C4-2B (cell line): Measurements from ENCODE around the gene TVP23C.

Experiments
- H3K27ac ChIP-seq: fragments of 450-650 bp; 2 replicates; pipeline ENCODE4 v1.5.1; 2017
- ZFX ChIP-seq: fragments of 450-650 bp; IDR thresholded peaks from 2 replicates; pipeline ENCODE4 v1.6.1; 2017
- TF ChIP-seq, protein P1 (sequence below): fragments of 450-650 bp; conservative IDR thresholded peaks from 2 replicates; pipeline ENCODE4 v1.5.1; 2017; ENCODE audit warnings: mild to moderate bottlenecking

TVP23C gene

DNA sequence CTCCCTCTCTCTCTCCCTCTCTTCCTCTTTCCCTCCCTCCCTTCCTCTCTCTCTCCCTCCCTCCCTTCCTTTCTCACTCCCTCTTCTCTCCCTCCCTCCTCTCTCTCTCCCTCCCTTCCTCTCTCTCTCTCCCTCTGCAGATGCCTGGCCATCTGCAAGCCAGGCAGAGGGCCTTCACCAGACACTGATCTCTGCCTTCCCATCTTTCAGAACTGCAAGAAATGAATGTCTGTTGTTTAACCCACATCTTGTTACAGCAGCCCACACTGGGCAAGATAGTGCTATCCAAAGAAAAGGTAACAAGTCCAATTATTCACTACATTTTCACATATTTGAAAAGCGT lies 69.6 kb downstream of the TVP23C start:
- TF ChIP-seq, protein P1, sequence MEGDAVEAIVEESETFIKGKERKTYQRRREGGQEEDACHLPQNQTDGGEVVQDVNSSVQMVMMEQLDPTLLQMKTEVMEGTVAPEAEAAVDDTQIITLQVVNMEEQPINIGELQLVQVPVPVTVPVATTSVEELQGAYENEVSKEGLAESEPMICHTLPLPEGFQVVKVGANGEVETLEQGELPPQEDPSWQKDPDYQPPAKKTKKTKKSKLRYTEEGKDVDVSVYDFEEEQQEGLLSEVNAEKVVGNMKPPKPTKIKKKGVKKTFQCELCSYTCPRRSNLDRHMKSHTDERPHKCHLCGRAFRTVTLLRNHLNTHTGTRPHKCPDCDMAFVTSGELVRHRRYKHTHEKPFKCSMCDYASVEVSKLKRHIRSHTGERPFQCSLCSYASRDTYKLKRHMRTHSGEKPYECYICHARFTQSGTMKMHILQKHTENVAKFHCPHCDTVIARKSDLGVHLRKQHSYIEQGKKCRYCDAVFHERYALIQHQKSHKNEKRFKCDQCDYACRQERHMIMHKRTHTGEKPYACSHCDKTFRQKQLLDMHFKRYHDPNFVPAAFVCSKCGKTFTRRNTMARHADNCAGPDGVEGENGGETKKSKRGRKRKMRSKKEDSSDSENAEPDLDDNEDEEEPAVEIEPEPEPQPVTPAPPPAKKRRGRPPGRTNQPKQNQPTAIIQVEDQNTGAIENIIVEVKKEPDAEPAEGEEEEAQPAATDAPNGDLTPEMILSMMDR: no peak
- TF ChIP-seq ZFX: no peak
- no peak overlapping the region for H3K27ac ChIP-seq

DNA sequence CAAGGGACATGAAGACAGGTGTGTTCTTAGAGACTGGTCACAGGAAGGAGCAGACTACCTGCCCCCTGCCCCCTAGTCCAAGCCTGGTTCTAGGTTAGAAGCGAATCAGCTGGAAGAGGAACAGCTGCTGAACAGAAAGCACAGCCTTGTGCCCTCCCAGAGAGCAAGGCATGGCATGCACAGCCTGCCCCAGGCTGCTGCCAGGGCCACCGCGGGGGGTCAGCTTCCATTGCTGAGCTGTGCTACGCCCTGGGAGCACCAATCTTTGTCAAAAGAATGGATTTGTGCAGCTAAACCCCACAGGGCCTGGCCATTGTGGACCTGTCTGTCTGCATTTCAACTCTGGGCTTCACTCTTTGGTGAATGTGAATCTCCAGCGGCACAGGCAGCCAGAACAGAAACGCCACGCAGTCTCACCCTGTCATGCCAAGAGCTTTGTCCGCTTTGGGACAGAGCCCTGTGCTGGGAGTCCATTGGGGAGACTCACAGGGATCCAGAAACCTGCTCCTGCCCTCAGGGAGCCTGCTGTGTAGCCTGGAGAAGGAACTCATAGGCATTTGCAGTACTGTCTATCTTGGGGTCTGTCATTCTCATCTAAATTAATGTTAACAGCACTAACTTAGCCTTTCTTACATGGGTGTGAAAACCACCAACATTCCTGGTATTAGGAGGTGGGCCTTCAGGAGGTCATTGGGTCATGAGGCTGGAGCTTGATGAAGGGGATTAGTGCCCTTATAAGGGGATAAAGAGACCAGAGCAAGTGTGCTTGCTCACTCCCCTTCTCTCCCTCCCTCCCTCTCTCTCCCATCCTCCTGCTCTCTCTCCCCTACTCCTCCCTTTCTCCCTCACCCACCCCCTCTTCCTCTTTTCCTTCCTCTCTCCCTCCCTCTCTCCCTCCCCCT lies 70.2 kb downstream of the TVP23C start:
- H3K27ac ChIP-seq: no peak overlapping the region
- TF ChIP-seq, protein P1: no peak
- no peak for TF ChIP-seq ZFX

DNA sequence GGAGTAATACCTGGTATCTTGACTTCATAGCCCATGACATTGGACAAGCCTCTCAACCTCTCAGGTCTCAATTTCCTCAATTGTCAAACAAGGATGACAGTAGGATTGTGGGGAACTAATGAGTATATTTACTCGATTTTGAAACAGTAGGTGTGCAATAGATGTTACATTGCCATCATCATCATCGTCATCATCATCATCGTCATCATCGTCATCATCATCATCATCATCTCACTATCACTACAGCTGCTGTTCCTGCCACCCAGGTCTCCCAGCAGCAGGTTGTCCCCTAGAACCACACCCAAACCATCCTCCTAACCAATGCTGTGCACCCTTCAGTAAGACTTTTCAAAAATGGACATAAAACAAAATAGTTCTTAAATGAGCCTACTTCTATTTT lies 71.1 kb downstream of the TVP23C start:
- no peak overlapping the region for H3K27ac ChIP-seq
- TF ChIP-seq, protein P1: no peak
- no peak for TF ChIP-seq ZFX

DNA sequence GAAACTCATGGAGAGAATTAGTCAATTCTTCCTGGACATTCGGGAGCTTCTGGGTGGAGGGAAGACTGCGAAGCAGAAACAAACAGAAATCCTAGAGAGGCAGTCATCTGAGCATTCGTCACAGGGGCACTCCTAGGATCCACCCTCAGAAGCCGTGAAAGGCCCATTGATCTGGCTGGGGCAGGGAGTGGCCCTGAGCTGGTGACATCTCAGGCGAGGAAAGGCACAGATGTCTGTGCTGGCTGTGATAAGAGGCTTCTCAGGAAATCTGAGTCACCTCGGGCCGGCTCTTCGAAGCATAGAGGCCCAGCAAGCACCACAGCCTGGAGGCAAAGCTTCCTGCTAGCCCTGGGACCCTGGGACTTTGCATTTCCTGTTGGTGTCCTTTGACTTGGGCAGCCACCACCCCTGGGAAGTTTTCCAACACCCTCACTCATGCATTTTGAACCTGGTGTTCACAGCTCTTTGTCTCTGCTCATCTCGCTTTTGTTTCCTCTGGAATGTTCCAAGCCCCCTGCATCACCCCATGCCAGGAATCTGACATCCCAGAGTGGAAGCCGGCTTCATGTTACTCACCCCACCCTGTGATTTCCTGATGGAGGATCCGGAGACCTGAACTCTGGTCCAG lies 72.5 kb downstream of the TVP23C start:
- no peak overlapping the region for H3K27ac ChIP-seq
- TF ChIP-seq ZFX: no peak
- TF ChIP-seq, protein P1: no peak

DNA sequence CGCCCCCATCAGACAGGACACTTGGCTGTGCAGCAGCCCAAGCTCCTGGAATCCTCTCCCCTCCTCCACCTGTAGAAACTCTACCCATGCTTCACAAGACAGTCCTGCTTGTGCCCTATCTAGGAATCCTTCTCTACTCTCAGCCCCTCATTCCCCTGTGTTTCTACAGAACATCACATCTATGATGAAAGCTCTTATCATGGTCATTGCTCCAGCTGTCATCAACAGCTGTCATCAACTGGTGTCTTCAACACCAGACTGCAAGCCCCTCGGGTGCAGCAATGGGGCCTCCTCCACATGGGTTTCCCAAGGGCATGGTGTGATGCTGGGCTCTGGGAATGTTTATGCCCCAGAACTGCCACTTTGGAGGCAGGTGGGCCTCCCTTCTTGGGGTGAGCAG lies 74.7 kb downstream of the TVP23C start:
- H3K27ac ChIP-seq: no peak overlapping the region
- TF ChIP-seq ZFX: no peak
- TF ChIP-seq, protein P1: no peak

DNA sequence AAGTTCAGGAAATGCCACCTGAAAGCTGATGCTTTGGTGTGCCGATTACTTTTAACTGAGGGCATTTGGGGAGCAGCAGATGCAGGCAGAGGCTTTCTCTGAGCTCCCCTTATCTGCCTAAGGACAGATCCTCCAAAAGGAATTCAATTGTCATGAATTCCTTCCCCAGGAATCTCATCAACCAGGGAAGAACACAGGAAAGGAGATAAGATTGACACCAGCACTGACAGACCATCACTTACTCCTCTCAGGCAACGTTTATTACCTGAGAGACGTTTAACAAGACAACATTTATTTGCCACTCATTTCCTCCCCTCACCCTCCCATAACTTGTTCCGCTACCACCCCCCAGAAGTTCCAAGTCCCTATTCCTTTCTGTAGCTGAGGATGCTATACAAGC lies 78.2 kb downstream of the TVP23C start:
- TF ChIP-seq ZFX: no peak
- TF ChIP-seq, protein P1: no peak
- no peak overlapping the region for H3K27ac ChIP-seq

DNA sequence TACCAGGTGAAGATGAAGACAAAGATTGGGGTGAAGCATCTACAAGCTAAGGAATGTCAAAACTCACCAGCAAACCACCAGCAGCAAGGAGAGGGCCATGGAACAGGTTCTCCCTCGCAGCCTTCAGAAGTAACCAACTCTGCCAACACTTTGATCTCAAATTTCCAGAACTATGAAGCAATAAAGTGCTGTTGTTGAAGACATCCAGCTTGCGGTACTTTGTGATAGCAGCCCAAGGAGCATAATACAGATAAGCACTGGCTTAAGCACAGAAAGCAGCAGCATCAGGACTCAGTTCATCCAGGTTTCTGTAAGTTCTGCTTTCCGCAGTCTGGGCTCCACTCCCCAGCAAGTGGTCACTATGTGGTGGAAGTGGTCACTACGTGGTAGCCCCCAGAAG lies 79.9 kb downstream of the TVP23C start:
- TF ChIP-seq ZFX: no peak
- TF ChIP-seq, protein P1: no peak
- no peak overlapping the region for H3K27ac ChIP-seq
